GM11168 (cell line): ENCODE measurements around the gene FCRL6.

Experiments
- in situ Hi-C: fragments of 300-500 bp; cut with MboI; formaldehyde crosslinking; loops from one replicate; pipeline ENCODE4 v1.12.0; 2022; ENCODE audit warnings: low sequenced_read_pairs; ENCODE audit not compliant: unreplicated experiment

FCRL6 gene

GRCh38 chr1:159795534-159795933, 6.6 kb upstream of the FCRL6 start:
- in situ Hi-C loops = loop anchor here (5.0 to 10.0 kb wide), 2 partner anchors 97 to 209 kb away; no protein-coding TSS in a partner anchor

GRCh38 chr1:159798893-159799292, 3.3 kb upstream of the FCRL6 start:
- in situ Hi-C loops = loop anchor here (5.0 to 10.0 kb wide), 2 partner anchors 93 to 206 kb away; no protein-coding TSS in a partner anchor

GRCh38 chr1:159799446-159799985, 2.6 kb upstream of the FCRL6 start:
- in situ Hi-C loops = loop anchor here (5.0 to 10.0 kb wide), 2 partner anchors 93 to 205 kb away; no protein-coding TSS in a partner anchor

DNA sequence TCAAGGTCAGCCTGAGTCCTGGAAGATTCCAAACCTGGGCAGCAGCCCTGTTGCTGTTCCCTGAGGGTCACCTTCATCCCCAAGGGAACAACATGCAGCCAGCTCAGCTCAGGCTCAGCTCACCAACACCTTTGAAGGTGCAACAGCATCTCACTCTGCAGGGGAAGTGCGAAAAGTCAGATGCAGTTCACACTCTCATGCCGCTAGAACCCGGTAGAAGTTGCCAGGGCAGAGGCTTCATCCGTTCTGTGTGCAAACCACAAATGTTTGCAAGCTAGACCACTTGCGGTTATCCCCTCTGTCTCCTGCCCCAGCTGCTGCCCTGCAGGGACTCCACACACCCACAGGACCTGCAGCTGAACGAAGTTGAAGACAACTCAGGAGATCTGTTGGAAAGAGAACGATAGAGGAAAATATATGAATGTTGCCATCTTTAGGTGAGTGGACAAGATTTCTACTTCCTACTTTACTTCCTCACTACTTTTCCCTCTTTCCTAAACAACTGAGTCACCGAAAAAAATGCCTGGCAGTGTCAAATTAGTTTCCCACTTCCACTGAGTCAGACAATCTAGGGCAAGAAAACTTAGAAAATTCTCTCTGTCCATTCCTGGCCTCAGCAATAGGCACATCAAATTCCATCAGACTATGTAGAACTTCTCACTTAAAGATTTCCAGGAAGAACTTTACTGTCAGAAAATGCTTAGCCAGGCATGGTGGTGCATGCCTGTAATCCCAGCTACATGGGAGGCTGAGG, 1.8 kb upstream of the FCRL6 start:
- in situ Hi-C loops = no loop called here

DNA sequence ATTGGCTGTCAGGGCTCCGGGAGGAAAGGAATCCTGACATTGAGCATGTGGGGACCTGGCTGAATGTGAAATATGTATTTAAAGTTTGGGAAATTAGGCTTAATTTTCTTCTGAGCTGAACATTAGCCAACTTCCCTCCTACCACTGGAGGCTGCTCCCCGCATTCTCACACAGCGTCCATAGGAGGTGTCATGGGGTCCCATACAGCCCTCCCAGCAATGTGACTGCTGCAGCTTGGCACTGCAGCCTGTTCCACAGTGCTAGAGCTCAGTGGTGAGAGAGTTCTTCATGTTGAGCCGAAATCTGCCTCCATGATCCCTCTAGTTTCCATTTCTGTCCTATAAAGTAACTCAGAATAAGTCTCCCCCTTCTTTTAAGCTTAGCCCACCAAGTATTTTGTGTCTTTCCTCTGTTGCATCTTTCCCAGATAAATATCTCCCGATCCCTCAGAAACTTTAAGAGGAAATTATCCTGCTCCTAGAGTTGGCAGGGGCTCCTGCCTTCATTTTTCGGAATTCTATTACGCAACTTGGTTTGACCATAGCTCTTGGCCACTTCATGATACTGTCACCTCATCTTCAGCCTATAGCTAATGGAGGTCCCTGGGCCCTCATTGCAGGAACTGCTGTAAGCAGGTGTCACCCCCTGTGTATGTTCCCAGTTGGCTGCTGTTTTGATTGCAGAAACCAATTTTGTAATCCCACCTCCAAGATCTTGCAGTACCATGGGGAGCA, 2.0 kb downstream of the FCRL6 start:
- in situ Hi-C loops = no loop called here

DNA sequence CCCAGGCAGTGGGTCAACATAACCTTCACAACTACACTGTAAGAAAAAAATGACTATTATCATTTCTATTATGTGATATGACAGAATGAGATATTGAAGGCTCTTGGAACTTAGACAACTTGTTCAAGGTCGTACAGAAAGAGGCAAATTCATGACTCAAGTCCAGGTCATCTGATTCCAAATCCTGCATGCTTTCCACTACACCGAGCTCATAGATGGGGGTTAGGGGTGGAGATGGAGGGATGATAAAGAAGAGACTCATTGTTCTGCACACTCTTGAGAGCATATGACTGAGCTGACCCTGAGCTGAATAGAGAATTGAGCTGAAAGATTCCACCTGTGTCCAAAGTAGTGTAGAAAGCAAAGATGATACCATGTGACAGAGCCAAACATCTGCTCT, 2.8 kb downstream of the FCRL6 start:
- in situ Hi-C loops = no loop called here

DNA sequence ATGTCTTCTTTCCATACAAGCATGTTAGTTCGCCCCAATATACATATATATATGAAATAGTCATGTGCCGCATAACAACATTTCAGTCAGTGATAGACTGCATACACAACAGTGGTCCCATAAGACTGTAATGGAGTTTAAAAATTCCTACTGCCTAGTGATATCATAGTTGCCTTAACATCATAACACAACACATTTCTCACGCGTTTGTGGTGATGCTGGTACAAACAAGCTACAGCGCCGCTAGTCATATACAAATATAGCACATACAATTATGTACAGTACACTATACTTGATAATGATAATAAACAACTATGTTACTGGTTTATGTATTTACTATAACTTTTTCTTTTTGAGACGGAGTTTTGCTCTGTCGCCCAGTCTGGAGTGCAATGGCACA, 13.8 kb downstream of the FCRL6 start:
- in situ Hi-C loops = no loop called here

DNA sequence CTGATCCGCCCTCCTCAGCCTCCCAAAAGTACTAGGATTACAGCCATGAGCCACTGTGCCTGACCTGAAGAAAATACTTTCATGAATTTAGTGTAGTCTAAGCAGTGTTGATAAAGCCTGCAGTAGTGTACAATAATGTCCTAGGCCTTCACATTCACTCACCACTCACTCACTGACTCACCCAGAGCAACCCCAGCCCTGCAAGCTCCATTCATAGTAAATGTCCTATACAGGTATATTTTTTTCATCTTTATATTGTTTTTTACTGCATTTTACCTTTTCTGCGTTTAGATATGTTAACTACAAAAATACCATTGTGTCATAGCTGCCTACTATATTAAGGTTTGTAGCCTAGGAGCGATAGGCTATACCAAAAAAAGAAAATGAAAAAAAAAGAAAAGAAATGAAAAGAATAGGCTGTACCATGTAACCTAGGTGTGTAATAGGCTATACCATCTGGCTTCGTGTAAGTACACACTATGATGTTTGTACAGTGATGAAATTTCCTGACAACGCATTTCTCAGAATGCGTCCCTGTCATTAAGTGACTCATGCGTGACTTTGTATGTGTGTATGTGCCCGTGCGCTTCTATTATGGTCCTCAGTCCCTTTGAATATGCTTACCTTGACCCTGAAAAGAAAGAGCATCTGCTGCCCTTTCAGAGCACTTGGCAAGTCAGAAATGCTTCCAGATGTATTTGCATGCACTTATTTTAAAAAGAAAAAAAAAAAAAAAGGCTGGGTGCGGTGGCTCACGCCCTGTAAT, 15.3 kb downstream of the FCRL6 start:
- in situ Hi-C loops = no loop called here

DNA sequence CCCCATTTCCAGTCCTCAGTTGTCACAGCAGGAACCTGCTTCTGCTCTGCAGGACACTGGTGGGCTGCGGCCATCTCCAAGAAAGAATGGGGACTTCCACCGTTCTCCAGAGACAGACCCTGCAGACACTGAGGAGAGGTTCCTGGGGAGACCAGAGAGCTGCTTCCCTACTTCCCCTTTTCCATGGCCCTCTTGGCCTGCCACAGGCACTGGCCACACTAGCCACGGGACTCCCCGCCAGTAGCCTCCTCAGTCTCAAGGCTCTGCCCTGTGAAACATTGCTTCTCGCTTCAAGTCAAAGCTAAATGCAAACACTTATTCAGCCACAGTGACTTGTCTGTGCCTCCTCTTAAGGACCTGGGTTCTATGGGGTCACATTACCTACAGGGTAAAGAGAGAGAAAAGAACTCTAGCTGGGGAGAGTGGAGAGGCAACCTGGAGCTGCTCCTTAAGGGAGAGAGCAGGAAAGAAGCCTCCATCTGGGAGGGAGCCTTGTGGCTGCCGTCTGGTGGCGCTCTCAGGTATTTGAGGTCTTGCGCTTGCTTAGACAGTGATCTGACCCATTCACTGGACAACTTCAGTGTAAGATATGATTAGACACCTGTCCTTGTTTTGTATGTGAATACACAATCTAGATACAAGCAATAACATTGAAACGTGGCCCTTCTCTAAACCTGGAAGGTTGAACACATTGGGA, 19.2 kb downstream of the FCRL6 start:
- in situ Hi-C loops = no loop called here

GRCh38 chr1:159823406-159823805, 21.2 kb downstream of the FCRL6 start:
- in situ Hi-C loops = no loop called here

DNA sequence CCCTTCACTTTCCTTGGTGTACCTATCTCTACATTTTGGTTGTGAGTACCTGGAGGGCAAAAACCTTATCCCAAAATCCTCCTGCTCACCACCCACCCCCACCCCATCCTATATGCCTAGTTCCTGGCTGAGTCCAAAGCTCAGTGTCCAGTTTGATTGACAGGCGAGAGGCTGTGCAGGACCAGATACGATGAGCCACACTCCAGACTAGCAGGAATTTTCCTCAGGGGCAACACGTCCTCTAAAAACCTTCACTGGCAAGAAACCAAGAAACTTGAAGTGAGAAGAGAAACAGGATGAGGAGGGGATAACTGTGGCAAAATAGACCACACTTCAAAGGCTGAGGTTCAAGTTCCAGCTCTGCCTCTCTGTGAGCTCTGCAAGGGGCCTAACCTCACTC, 23.4 kb downstream of the FCRL6 start:
- in situ Hi-C loops = no loop called here

DNA sequence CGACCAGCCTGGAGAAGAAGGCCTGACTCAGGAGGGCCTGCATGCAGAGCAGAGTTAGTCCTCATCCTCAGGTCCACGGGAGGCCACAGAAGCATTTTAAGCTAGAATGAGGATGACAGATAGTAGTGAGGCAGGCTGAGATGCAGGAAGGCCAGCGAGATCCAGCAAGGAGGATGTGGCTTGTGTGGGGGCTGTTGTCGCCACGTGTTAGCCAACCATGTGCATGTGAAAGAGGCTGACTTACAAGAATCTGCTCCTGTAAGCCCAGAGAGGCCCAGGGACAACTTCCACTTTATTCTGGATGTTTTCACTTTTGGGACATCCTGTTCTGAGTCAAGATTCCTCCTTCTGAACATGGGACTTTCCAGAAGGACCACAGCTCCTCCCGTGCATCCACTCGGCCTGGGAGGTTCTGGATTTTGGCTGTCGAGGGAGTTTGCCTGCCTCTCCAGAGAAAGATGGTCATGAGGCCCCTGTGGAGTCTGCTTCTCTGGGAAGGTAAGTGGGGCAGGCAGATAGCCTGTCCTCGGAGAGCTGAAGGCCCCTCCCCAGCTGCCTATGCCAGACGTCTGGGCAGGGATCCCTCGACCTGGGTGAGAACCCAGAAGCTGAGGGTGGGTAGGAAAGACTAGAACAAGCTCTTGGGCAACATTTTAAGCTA, 24.4 kb downstream of the FCRL6 start, which contains the start of gene SLAMF8:
Gene SLAMF8, plus strand, starts transcription at position 433 of the 661 bp plus-strand sequence. Its CDS starts 26 bp downstream, at position 459.
- in situ Hi-C loops = no loop called here

DNA sequence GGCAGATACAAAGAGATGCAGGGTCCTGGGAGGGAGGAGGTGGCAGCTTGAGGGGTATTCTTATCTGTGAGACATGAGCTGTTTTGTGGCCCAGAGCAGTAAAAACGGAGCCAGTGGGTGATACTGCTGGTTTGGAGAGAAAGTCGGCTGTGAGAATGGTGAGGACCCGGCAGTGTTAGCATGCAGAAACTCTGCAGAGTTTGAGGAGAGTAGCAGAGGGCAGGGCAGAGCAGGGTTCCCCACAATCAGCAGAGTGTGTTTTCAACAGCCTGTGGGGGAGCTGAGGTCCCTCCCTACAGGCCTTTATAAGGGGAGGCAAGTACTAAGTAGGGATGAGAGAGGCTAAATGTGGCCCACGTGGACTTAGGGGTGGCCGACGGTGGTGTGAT, 24.9 kb downstream of the FCRL6 start:
- in situ Hi-C loops = no loop called here

- in situ Hi-C loops = no loop called here
Observed at GRCh38 chr1:159827549-159827948, 25.4 kb downstream of the FCRL6 start.

DNA sequence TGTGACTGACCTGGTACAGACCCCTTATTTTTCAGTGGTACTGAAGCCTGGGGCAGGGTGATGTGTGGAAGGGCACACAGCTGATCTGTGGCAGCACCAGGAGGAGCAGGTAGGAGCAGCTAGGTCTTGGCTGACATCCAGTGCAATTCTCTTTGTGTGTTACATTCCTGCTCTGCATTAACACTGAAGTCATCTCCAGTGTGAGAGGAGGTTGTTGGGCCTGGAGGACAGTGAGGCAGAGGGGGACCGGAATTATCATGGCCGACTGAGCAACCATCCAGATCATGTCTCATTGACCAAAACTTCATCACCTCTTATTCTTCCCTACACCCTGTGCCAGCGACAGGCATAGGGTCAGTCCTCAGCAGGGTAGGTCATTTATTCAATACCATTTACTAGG, 26.0 kb downstream of the FCRL6 start:
- in situ Hi-C loops = no loop called here

DNA sequence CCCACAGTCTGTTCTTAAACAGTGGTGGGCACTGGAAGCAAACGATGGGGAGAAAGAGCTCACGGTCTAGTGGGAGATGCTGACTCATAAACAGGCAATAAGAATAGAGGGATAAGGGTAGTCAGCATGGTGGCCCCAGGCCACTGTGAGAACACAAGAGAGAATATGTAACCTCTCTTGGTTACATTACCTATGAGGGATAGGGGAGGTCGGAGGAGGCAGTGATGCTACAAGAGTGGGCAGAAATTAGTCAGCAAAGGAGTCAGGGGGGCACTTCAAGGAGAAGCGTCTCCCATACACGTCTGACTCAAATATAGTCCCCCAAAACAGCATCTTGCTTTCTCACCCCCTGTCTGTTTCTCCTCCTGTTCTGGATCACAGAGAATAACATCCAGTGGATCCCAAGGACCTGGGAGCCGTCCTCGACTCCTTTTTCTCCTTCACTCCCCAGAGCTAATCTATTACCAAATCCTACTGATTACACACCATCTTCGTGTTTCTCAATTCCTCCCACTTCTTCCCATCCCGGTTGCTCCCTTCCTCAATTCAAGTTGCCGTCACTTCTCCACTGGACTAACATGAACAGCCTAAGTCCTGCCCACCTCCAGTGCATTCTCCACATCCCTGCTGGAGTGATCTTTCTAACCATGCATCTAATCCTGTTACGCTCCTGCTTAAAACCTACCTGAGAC, 26.6 kb downstream of the FCRL6 start:
- in situ Hi-C loops = no loop called here

GRCh38 chr1:159829273-159829634, 27.1 kb downstream of the FCRL6 start:
- in situ Hi-C loops = no loop called here

DNA sequence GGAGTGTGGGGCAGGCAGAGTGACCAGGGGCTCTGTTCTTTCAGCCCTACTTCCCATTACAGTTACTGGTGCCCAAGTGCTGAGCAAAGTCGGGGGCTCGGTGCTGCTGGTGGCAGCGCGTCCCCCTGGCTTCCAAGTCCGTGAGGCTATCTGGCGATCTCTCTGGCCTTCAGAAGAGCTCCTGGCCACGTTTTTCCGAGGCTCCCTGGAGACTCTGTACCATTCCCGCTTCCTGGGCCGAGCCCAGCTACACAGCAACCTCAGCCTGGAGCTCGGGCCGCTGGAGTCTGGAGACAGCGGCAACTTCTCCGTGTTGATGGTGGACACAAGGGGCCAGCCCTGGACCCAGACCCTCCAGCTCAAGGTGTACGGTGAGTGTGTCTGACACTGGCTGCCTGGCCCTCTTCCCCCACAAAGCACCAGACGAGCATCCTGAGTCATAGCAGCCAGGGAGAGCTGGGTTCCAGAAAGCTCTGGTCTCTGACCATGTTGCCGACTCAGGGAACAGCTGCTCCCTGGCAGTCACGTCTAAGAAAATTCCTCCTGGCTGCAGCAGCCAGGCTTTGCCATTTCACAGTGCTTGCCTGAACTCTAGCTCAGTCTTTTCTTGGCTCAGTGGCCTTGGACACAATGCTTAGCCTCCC, 27.8 kb downstream of the FCRL6 start:
- in situ Hi-C loops = no loop called here
